NCI-H2171 treated with DMSO at 0.1 percent for 48 hours (cell line): ENCODE data around the gene WIZ.

Source experiments
- DNase-seq: peaks from one replicate; lab custom pipeline; 2025; lab: John Stamatoyannopoulos, UW

The WIZ gene

GRCh38 chr19:15464394-15465385, 14.9 kb upstream of the WIZ start, which contains the start of gene RASAL3:
RASAL3 (minus strand) TSS chr19:15464544; CDS start chr19:15464358, 186 bp downstream.
- no peak for DNase-seq

- no peak for DNase-seq
These were observed 14.2 kb upstream of the WIZ start for GRCh38 chr19:15463861-15464371.

GRCh38 chr19:15461694-15462093, 11.9 kb upstream of the WIZ start:
- DNase-seq, result no peak

- DNase-seq, result no peak
These were observed 8.1 kb upstream of the WIZ start for GRCh38 chr19:15457701-15458484.

GRCh38 chr19:15456871-15457700, 7.3 kb upstream of the WIZ start:
- DNase-seq, result peak; percentile 70

GRCh38 chr19:15456441-15456840, 6.7 kb upstream of the WIZ start:
- DNase-seq, result no peak

GRCh38 chr19:15455996-15456395, 6.2 kb upstream of the WIZ start:
- DNase-seq, result no peak

- no peak for DNase-seq
These were observed 4.4 kb upstream of the WIZ start for GRCh38 chr19:15453906-15454860.

- no peak for DNase-seq
These were observed 3.4 kb upstream of the WIZ start for GRCh38 chr19:15453091-15453578.

- DNase-seq, result peak; percentile 14
These were observed 2.6 kb upstream of the WIZ start for GRCh38 chr19:15452111-15453047.

GRCh38 chr19:15450528-15450890, 753 bp upstream of the WIZ start:
- DNase-seq, result no peak

- peak; percentile 20 for DNase-seq
These were observed 757 bp downstream of the WIZ start for GRCh38 chr19:15448778-15449619.

- DNase-seq, result peak; percentile 38
These were observed 1.5 kb downstream of the WIZ start for GRCh38 chr19:15448044-15448777.

- DNase-seq, result no peak
These were observed 2.7 kb downstream of the WIZ start for GRCh38 chr19:15447057-15447456.

- no peak for DNase-seq
These were observed 3.9 kb downstream of the WIZ start for GRCh38 chr19:15445807-15446376.

GRCh38 chr19:15445227-15445605, 4.5 kb downstream of the WIZ start:
- DNase-seq, result no peak

- no peak for DNase-seq
These were observed 5.1 kb downstream of the WIZ start for GRCh38 chr19:15444505-15445226.
